SHP77 (cell line): ENCODE measurements around the gene INTS2.
"Not testable (repeated sequence)": the region's sequence is repeated elsewhere in the genome, so short reads cannot be mapped to it uniquely, and the experiment has no call there.

Source experiments
- DNase-seq, 2 experiments: peaks; one replicate each; lab custom pipeline; 2025; lab: John Stamatoyannopoulos, UW

The INTS2 gene

DNA sequence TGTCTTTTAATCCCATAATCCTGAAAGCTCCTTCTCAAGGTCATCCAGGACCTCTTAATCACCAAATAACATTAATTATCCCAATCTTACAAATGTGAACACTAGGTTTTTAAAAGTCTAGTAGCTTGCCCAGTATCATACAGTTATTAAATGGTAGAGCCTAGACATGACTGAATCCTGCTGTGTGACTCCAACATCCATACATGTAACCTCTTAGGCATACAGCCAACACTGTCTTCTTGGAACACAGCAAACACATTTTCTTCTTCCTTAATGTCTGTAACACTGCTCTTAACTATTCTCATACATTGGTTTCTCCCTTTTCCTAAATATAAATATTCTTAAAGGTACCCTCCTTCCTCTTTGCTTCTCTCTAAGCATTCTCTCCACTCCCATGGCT is 78.1 kb downstream of the INTS2 start:
- no peak for DNase-seq

GRCh38 chr17:61848896-61849295 is 78.9 kb downstream of the INTS2 start:
- DNase-seq: no peak

DNA sequence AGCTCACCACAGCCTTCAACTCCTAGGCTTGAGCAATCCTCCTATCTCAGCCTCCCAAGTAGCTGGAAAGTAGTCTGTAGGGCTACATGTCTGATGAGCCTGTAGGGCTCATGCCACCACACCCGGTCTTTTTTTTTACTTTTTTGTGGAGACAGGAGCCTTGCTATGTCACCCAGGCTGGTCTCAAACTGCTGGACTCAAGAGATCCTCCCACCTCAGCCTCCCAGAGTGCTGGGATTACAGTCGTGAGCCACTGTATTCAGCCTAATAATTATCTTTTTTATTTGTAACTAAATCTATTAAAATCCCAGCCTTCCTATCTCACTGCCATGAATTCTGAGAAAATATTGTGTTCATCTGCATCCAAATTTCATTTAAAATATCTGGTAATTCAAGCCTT is 79.5 kb downstream of the INTS2 start:
- no peak for DNase-seq

- DNase-seq: no peak
Measured at GRCh38 chr17:61847659-61848058, 80.1 kb downstream of the INTS2 start.

- DNase-seq: no peak
Measured at GRCh38 chr17:61846761-61847375, 80.9 kb downstream of the INTS2 start.

GRCh38 chr17:61846088-61846487 is 81.7 kb downstream of the INTS2 start:
- no peak for DNase-seq

- no peak for DNase-seq
Measured at GRCh38 chr17:61843435-61843834, 84.3 kb downstream of the INTS2 start.

DNA sequence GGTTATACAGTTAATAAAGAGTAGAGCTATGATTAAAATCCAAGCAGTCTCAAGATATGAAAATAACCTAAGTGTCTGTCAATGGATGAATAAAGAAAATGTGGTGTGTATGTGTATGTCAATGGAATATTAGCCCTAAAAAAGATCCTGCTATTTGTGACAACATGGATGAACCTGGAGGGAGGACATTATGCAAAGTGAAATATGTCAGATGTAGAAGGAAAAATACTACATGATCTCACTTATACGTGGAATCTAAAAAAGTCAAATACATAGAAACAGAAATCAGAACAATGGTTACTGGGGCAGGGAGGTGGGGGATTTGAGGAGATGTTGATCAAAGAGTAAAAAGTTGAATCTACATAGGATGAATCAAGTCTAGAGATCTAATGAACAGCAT is 84.9 kb downstream of the INTS2 start:
- DNase-seq: no peak

- no peak for DNase-seq
Measured at GRCh38 chr17:61839300-61839786, 88.4 kb downstream of the INTS2 start.

GRCh38 chr17:61837175-61838051 is 90.4 kb downstream of the INTS2 start:
- DNase-seq: peak; percentile 31 to 41

GRCh38 chr17:61836266-61837174 is 91.3 kb downstream of the INTS2 start:
- no peak for DNase-seq

DNA sequence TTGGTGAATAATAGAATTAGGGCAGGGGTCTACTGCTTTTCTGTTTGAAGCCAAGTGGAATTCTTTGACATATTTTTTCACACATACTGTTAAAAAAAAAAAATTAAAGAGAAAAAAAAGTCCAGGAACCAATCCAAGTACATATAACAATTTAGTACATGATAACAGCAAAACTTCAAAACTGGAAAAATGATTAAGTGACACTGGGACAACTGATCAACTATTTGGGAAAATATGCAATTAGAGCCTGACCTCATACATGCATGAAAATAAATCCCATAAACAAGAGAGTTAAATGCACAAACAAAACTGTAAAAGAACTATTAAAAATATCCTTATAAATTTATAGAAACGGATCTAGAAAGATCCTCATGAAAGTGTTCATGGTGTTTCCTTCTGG is 92.2 kb downstream of the INTS2 start:
- DNase-seq: no peak

- DNase-seq: no peak
Measured at GRCh38 chr17:61834610-61835009, 93.2 kb downstream of the INTS2 start.

GRCh38 chr17:61833536-61834193 is 94.1 kb downstream of the INTS2 start:
- DNase-seq: no peak

GRCh38 chr17:61832463-61832862 is 95.3 kb downstream of the INTS2 start:
- no peak for DNase-seq

GRCh38 chr17:61831099-61831498 is 96.7 kb downstream of the INTS2 start:
- no peak for DNase-seq

DNA sequence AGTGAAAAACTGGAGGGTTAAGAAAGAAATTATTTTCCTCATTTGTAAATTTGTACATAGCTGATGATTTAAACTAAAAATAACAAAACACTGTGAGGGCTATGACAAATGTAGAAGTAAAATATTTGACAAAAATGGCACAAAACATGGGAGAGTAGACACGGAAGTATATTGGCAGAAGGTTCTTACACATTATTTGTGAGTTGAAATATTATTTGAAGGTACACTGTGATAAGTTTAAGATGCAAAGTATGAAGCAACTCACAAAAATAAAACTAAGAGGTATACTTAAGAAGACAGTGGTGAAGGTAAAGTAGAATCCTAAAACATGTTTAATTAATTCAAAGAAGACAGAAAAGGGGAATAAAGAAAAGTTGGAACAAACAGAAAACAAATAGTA is 99.1 kb downstream of the INTS2 start:
- DNase-seq: no peak

DNA sequence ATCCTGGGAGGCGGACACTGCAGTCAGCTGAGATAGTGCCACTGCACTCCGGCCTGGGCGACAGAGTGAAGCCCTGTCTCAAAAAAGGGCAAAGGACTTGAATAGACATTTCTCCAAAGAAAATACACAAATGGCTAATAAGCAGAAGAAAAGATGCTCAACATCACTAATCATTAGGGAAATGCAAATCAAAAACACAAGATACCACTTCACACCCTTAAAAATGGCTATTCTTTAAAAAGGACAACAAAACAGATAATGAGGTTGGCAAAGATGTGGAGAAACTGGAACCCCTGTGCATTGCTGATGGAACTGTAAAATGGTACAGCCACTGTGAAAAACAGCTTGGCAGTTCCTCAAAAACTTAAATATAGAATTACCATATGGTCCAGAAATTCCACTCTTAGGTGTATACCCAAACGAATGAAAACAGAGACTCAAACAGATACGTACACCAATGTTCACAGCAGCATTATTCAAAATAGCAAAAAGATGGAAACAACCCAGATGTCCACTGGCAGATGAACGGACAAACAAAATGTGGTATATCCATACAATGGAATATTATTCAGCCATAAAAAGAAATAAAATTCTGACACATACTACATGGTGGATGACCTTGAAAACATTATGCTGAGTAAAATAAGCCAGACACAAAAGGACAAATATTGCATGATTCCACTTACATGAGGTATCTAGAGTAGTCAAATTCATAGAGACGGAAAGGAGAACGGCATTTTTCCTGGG is 100.0 kb downstream of the INTS2 start:
- DNase-seq: no peak

DNA sequence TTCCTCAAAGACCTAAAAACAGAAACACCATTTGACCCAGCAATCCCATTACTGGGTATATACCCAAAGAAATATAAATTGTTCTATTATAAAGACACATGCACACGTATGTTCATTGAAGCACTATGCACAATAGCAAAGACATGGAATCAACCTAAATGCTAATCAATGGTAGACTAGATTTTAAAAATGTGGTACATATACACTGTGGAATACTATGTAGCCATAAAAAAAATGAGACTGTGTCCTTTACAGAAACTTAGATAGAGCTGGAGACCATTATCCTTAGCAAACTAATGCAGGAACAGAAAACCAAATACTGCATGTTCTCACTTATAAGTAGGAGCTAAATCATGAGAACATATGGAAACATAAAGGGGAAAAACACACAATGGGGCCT is 100.9 kb downstream of the INTS2 start:
- not testable (repeated sequence) for DNase-seq

GRCh38 chr17:61826198-61826597 is 101.6 kb downstream of the INTS2 start:
- DNase-seq: not testable (repeated sequence)
